IMR-90 (cell line): ENCODE data around the gene IL4. TPM values are rescaled to one million over a fixed set of nuclear protein-coding genes. Genes with fewer than 3 reads are reported as not detected.

Experiments used
- ATAC-seq: fragments of 200-7000 bp; cut with Tn5 transposase; 2 replicates; pipeline ENCODE4 v1.9.1; 2020; ENCODE audit warnings: low read depth, mild to moderate bottlenecking, moderate library complexity
- BruUV-seq: library from RNA; stranded (reverse); fragments of 400-500 nt; replicated peaks from 2 replicates; lab custom pipeline; 2021; lab: Mats Ljungman, UMichigan
- CTCF ChIA-PET: fragments of 300-600 bp; formaldehyde crosslinking; extraction: SDS; loops from one replicate; lab custom pipeline; 2021; ENCODE audit warnings: antibody characterized with exemption; lab: Yijun Ruan, JAX
- POLR2A ChIA-PET: fragments of 300-600 bp; sonication (Branson Sonifier 250); formaldehyde crosslinking; loops from one replicate; lab custom pipeline; 2022; ENCODE audit warnings: antibody characterized with exemption; ENCODE audit not compliant: unreplicated experiment; lab: Charles Lee
- DNase-seq: peaks from one replicate; pipeline ENCODE4 v3.0.0; 2013
- H2AFZ ChIP-seq: replicated peaks from 2 replicates; pipeline ENCODE3; 2013; ENCODE audit warnings: low read length, mild to moderate bottlenecking; ENCODE audit not compliant: poor library complexity
- H2AK5ac ChIP-seq: 2 replicates; pipeline ENCODE4 v1.6.1; 2013; ENCODE audit warnings: low read depth, low read length, inconsistent platforms
- H2AK9ac ChIP-seq: replicated peaks from 2 replicates; pipeline ENCODE3; 2013; ENCODE audit warnings: mild to moderate bottlenecking, low read depth, low read length, moderate library complexity; ENCODE audit not compliant: poor library complexity
- H2BK120ac ChIP-seq: 2 replicates; pipeline ENCODE4 v1.6.1; 2013; ENCODE audit warnings: low read depth, low read length, inconsistent platforms
- H2BK15ac ChIP-seq: 3 replicates; pipeline ENCODE4 v1.6.1; 2013; ENCODE audit warnings: low read depth, low read length, inconsistent platforms
- H2BK20ac ChIP-seq: 2 replicates; pipeline ENCODE4 v1.6.1; 2013; ENCODE audit warnings: low read depth, mild to moderate bottlenecking, inconsistent platforms, low read length, moderate library complexity
- H2BK5ac ChIP-seq: 2 replicates; pipeline ENCODE4 v1.6.1; 2013; ENCODE audit warnings: mild to moderate bottlenecking, low read depth, low read length, inconsistent platforms; ENCODE audit not compliant: poor library complexity, severe bottlenecking
- H3K14ac ChIP-seq: replicated peaks from 2 replicates; pipeline ENCODE4 v1.6.1; 2013; ENCODE audit warnings: low read depth, low read length, inconsistent platforms
- H3K18ac ChIP-seq: 2 replicates; pipeline ENCODE4 v1.6.1; 2013; ENCODE audit warnings: low read depth, low read length, control low read depth
- H3K23ac ChIP-seq: 2 replicates; pipeline ENCODE4 v1.6.1; 2013; ENCODE audit warnings: low read depth, low read length, inconsistent platforms
- H3K27ac ChIP-seq: 2 replicates; pipeline ENCODE4 v1.5.1; 2013; ENCODE audit warnings: mild to moderate bottlenecking, control low read depth, low read length; ENCODE audit not compliant: insufficient read depth
- H3K27me3 ChIP-seq: 2 replicates; pipeline ENCODE4 v1.6.1; 2013; ENCODE audit warnings: low read length; ENCODE audit not compliant: control insufficient read depth, insufficient read depth
- H3K36me3 ChIP-seq: 2 replicates; pipeline ENCODE4 v1.6.1; 2013; ENCODE audit warnings: low read length, mixed read lengths; ENCODE audit not compliant: control insufficient read depth, insufficient read depth
- H3K4ac ChIP-seq: 2 replicates; pipeline ENCODE4 v1.6.1; 2013; ENCODE audit warnings: low read depth, low read length, inconsistent platforms
- H3K4me1 ChIP-seq: 2 replicates; pipeline ENCODE4 v1.6.1; 2013; ENCODE audit warnings: low read length, mixed read lengths; ENCODE audit not compliant: control insufficient read depth, insufficient read depth
- H3K4me2 ChIP-seq: 2 replicates; pipeline ENCODE4 v1.6.1; 2013; ENCODE audit warnings: low read depth, mild to moderate bottlenecking, control low read depth, low read length, moderate library complexity
- H3K4me3 ChIP-seq: 2 replicates; pipeline ENCODE4 v1.5.1; 2013; ENCODE audit warnings: low read depth, mild to moderate bottlenecking, control low read depth, low read length, moderate library complexity; ENCODE audit not compliant: insufficient read depth
- H3K56ac ChIP-seq: 2 replicates; pipeline ENCODE4 v1.6.1; 2013; ENCODE audit warnings: low read length, inconsistent platforms; ENCODE audit not compliant: insufficient read depth; ENCODE audit errors: extremely low read depth
- H3K79me1 ChIP-seq, 2 experiments: 2 replicates each; pipeline ENCODE4 v1.6.1; 2013; ENCODE audit warnings: low read length in 2 of 2, inconsistent platforms in 1 of 2, low read depth in 1 of 2
- H3K9ac ChIP-seq: 2 replicates; pipeline ENCODE4 v1.6.1; 2013; ENCODE audit warnings: low read depth, low read length, control low read depth
- H3K9me1 ChIP-seq: 2 replicates; pipeline ENCODE4 v1.6.1; 2013; ENCODE audit warnings: low read length, inconsistent platforms; ENCODE audit not compliant: insufficient read depth
- H3K9me3 ChIP-seq: 2 replicates; pipeline ENCODE4 v1.6.1; 2013; ENCODE audit warnings: low read length; ENCODE audit not compliant: control insufficient read depth, insufficient read depth
- H4K20me1 ChIP-seq: 2 replicates; pipeline ENCODE4 v1.6.1; 2013; ENCODE audit warnings: low read length, inconsistent platforms; ENCODE audit not compliant: insufficient read depth
- H4K5ac ChIP-seq: 2 replicates; pipeline ENCODE4 v1.6.1; 2013; ENCODE audit warnings: mild to moderate bottlenecking, low read depth, low read length, control low read depth
- H4K8ac ChIP-seq, 2 experiments: 2 replicates each; pipeline ENCODE4 v1.6.1; 2013; ENCODE audit warnings: low read depth in 2 of 2, low read length in 2 of 2, control low read depth in 1 of 2, inconsistent platforms in 1 of 2
- H4K91ac ChIP-seq: 2 replicates; pipeline ENCODE4 v1.6.1; 2013; ENCODE audit warnings: low read depth, low read length, inconsistent platforms; ENCODE audit not compliant: insufficient read depth
- BHLHE40 ChIP-seq: fragments of 150-350 bp; IDR thresholded peaks from 2 replicates; pipeline ENCODE4 v1.6.1; 2016; ENCODE audit warnings: mild to moderate bottlenecking, low read depth, low read length
- CEBPB ChIP-seq: IDR thresholded peaks from 2 replicates; pipeline ENCODE4 v1.6.1; 2012; ENCODE audit warnings: low read depth, low read length, improper control_type of control experiment
- CHD1 ChIP-seq: IDR thresholded peaks from 2 replicates; pipeline ENCODE4 v1.6.1; 2012; ENCODE audit warnings: low read depth, low read length, improper control_type of control experiment
- FOS ChIP-seq: fragments of 150-350 bp; IDR thresholded peaks from 2 replicates; pipeline ENCODE4 v1.6.1; 2016; ENCODE audit warnings: low read depth, low read length
- MAFK ChIP-seq: IDR thresholded peaks from 2 replicates; pipeline ENCODE4 v1.6.1; 2012; ENCODE audit warnings: low read depth, low read length, improper control_type of control experiment
- MAZ ChIP-seq: IDR thresholded peaks from 2 replicates; pipeline ENCODE4 v1.6.1; 2012; ENCODE audit warnings: low read depth, mild to moderate bottlenecking, low read length, improper control_type of control experiment, moderate library complexity, borderline replicate concordance
- MXI1 ChIP-seq: IDR thresholded peaks from 2 replicates; pipeline ENCODE4 v1.6.1; 2012; ENCODE audit warnings: low read depth, mild to moderate bottlenecking, low read length, moderate library complexity, borderline replicate concordance
- NFE2L2 ChIP-seq: fragments of 150-350 bp; IDR thresholded peaks from 2 replicates; pipeline ENCODE4 v1.6.1; 2016; ENCODE audit warnings: low read depth, mild to moderate bottlenecking, low read length
- POLR2A ChIP-seq: IDR thresholded peaks from 2 replicates; pipeline ENCODE4 v1.6.1; 2012; ENCODE audit warnings: mild to moderate bottlenecking, low read depth, low read length
- RAD21 ChIP-seq: IDR thresholded peaks from 2 replicates; pipeline ENCODE4 v1.6.1; 2012; ENCODE audit warnings: low read length, improper control_type of control experiment
- RCOR1 ChIP-seq: IDR thresholded peaks from 2 replicates; pipeline ENCODE4 v1.6.1; 2012; ENCODE audit warnings: mild to moderate bottlenecking, low read length, improper control_type of control experiment; ENCODE audit not compliant: insufficient replicate concordance
- RFX5 ChIP-seq: IDR thresholded peaks from 2 replicates; pipeline ENCODE4 v1.8.0; 2012; ENCODE audit warnings: low read depth, mild to moderate bottlenecking, low read length, moderate library complexity
- SMC3 ChIP-seq: fragments of 150-350 bp; IDR thresholded peaks from 2 replicates; pipeline ENCODE4 v1.6.1; 2016; ENCODE audit warnings: low read depth, mild to moderate bottlenecking, antibody characterized with exemption, low read length, moderate library complexity
- WGBS, 2 experiments: methylation state at CpG; one replicate each; pipeline versions ENCODE4 v1.1.5 to v1.1.7; 2013; ENCODE audit warnings: missing lambda C conversion rate in 2 of 2; ENCODE audit not compliant: insufficient read length in 1 of 2; ENCODE audit errors: extremely low coverage in 2 of 2; 5-methylcytosine and 5-hydroxymethylcytosine counted together
- dilution Hi-C: fragments of 300-500 bp; cut with HindIII; formaldehyde crosslinking; loops from one replicate; pipeline ENCODE4 v1.14.3; 2018; ENCODE audit warnings: low sequenced_read_pairs; ENCODE audit not compliant: unreplicated experiment
- in situ Hi-C: fragments of 300-500 bp; cut with MboI; formaldehyde crosslinking; loops from 3 replicates; pipeline ENCODE4 v1.14.3; 2019; ENCODE audit warnings: low sequenced_read_pairs, inconsistent platforms, mixed read lengths
- intact Hi-C: fragments of 100-400 bp; cut with micrococcal nuclease; formaldehyde crosslinking; loops from 2 replicates; pipeline ENCODE4 v1.10.0; 2022
- polyA plus RNA-seq, 3 experiments: library from polyadenylated mRNA; depleted of rRNA; stranded (reverse); fragments of >200 nt; gene quantifications; 2 replicates each; pipeline ENCODE4 v1.2.3, GENCODE V29; 2012; ENCODE audit warnings: low replicate concordance in 1 of 3
- total RNA-seq: library from RNA; depleted of rRNA; stranded (reverse); fragments of >200 nt; gene quantifications from 2 replicates; pipeline ENCODE4 v1.2.3, GENCODE V29; 2012
- TF ChIP-seq, protein P1 (sequence below): fragments of 150-350 bp; IDR thresholded peaks from 2 replicates; pipeline ENCODE4 v1.6.1; 2016; ENCODE audit warnings: low read depth, mild to moderate bottlenecking, low read length, moderate library complexity, borderline replicate concordance
- TF ChIP-seq, protein P2 (sequence below): fragments of 150-350 bp; IDR thresholded peaks from 2 replicates; pipeline ENCODE4 v1.6.1; 2017; ENCODE audit warnings: mild to moderate bottlenecking, antibody characterized with exemption, low read length, low read depth
- TF ChIP-seq, protein P3 (sequence below): conservative IDR thresholded peaks from 2 replicates; pipeline ENCODE4 v1.5.1; 2012; ENCODE audit warnings: mild to moderate bottlenecking, low read depth, low read length, improper control_type of control experiment

The IL4 gene
- total and polyA plus RNA-seq, 2 of the 4 experiments (the other 2 are of a cell fraction), result not detected

DNA sequence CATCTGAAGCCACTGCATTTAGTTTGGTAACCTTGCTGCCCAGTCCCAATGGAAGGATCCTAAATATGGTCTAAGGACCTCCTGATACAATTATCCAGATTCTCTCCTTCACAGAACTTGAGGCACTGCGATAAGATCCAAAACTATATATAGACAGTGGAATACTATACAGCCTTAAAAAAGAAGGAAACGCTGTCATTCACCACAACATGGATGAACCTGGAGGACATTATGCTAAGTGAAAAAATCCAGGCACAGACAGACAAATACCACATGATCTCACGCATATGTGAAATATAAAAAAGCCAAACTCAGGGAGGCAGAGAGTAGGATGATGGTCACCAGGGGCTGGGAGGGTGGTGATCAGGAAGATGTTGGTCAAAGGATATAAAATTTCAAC lies 2.8 kb upstream of the IL4 start:
- H4K8ac ChIP-seq, result no peak overlapping the region
- no peak overlapping the region for H3K4ac ChIP-seq
- H2BK120ac ChIP-seq, result no peak overlapping the region
- H3K27ac ChIP-seq, result no peak overlapping the region
- no peak overlapping the region for H3K56ac ChIP-seq
- CTCF ChIA-PET, result no interaction called here
- no peak overlapping the region for H2AK9ac ChIP-seq
- in situ Hi-C loops (no loop called here), dilution Hi-C loops (no loop called here), intact Hi-C loops (no loop called here)
- H2AFZ ChIP-seq, result no peak overlapping the region
- no peak overlapping the region for H3K4me2 ChIP-seq
- H3K23ac ChIP-seq, result no peak overlapping the region
- DNase-seq (no peak), ATAC-seq (no peak)
- H3K14ac ChIP-seq, result no peak overlapping the region
- no peaks in the 10 kb centered on the region for H3K27me3 ChIP-seq
- no peaks in the 10 kb centered on the region for H3K9me3 ChIP-seq
- peaks cover 8% of the 10 kb centered on the region for H3K9me1 ChIP-seq
- POLR2A ChIA-PET, result no interaction called here
- H3K4me3 ChIP-seq, result no peak overlapping the region
- H2BK5ac ChIP-seq, result no peak overlapping the region
- H3K4me1 ChIP-seq, result peaks cover 12% of the 10 kb centered on the region
- H4K20me1 ChIP-seq, result no peaks in the 10 kb centered on the region
- H2AK5ac ChIP-seq, result no peak overlapping the region
- H4K5ac ChIP-seq, result no peak overlapping the region
- WGBS, 2 experiments, result no CpG with 5 or more reads among the region's 3 CpGs
- H4K91ac ChIP-seq, result no peak overlapping the region
- H3K79me1 ChIP-seq, result no peaks in the 10 kb centered on the region
- no peak overlapping the region for H3K9ac ChIP-seq
- H3K18ac ChIP-seq, result no peak overlapping the region
- no TSS peak for BruUV-seq
- no peak overlapping the region for H2BK20ac ChIP-seq
- H3K36me3 ChIP-seq, result no peaks in the 10 kb centered on the region
- H2BK15ac ChIP-seq, result no peak overlapping the region
- no peak for TF ChIP-seq CEBPB
- TF ChIP-seq FOS, result no peak
- TF ChIP-seq SMC3, result no peak
- TF ChIP-seq, protein P1, sequence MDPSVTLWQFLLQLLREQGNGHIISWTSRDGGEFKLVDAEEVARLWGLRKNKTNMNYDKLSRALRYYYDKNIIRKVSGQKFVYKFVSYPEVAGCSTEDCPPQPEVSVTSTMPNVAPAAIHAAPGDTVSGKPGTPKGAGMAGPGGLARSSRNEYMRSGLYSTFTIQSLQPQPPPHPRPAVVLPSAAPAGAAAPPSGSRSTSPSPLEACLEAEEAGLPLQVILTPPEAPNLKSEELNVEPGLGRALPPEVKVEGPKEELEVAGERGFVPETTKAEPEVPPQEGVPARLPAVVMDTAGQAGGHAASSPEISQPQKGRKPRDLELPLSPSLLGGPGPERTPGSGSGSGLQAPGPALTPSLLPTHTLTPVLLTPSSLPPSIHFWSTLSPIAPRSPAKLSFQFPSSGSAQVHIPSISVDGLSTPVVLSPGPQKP, result no peak
- TF ChIP-seq RFX5, result no peak
- no peak for TF ChIP-seq POLR2A
- TF ChIP-seq, protein P2, sequence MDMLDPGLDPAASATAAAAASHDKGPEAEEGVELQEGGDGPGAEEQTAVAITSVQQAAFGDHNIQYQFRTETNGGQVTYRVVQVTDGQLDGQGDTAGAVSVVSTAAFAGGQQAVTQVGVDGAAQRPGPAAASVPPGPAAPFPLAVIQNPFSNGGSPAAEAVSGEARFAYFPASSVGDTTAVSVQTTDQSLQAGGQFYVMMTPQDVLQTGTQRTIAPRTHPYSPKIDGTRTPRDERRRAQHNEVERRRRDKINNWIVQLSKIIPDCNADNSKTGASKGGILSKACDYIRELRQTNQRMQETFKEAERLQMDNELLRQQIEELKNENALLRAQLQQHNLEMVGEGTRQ, result no peak
- no peak for TF ChIP-seq RCOR1
- no peak for TF ChIP-seq RAD21
- TF ChIP-seq BHLHE40, result no peak
- no peak for TF ChIP-seq MAFK
- TF ChIP-seq MAZ, result no peak
- no peak for TF ChIP-seq MXI1
- no peak for TF ChIP-seq NFE2L2
- TF ChIP-seq, protein P3, sequence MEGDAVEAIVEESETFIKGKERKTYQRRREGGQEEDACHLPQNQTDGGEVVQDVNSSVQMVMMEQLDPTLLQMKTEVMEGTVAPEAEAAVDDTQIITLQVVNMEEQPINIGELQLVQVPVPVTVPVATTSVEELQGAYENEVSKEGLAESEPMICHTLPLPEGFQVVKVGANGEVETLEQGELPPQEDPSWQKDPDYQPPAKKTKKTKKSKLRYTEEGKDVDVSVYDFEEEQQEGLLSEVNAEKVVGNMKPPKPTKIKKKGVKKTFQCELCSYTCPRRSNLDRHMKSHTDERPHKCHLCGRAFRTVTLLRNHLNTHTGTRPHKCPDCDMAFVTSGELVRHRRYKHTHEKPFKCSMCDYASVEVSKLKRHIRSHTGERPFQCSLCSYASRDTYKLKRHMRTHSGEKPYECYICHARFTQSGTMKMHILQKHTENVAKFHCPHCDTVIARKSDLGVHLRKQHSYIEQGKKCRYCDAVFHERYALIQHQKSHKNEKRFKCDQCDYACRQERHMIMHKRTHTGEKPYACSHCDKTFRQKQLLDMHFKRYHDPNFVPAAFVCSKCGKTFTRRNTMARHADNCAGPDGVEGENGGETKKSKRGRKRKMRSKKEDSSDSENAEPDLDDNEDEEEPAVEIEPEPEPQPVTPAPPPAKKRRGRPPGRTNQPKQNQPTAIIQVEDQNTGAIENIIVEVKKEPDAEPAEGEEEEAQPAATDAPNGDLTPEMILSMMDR, result no peak
- no peak for TF ChIP-seq CHD1
